ENCODE measurements around the gene TEX44. TPM values are rescaled to one million over a fixed set of nuclear protein-coding genes. Genes with fewer than 3 reads are reported as not detected.
A peak's percentile ranks its signal among the peaks of the same experiment; 100 is the strongest.
"Not testable (repeated sequence)": the region's sequence is repeated elsewhere in the genome, so short reads cannot be mapped to it uniquely, and the experiment has no call there.

Gene TEX44
- total RNA-seq, 2 experiments from 2014 or later: not detected

DNA sequence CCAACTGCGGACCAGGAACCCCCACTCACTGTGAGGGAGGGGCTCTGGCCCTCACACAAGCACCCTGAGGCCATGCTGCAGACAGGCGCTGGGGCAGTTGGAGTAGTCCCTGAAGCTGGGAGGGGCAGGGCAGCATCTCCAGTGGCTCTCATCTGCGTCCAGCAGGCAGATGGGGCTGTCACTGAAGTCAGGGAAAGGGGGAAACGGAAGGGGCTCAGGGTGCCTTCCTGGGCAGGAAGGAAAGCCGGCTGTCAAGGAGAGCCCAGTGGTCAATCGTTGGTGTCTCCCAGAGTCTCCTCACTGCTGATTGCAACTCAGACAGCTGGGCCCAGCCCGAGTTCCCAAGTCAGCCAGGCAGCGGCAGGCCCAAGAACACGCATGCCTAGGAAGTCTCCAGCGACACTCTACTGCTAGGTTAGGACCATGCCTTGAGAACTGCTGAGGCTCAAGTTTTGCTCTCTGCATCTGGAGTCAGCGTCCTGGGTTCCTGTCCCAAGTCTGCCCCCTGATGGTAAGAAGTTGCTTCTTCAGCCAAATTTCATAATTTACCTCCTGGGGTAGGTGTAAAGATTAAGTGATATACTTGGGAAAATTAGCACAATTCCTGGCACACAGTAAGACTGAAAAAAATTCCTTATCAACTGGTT, 35.0 kb upstream of the TEX44 start:
- peaks cover 10% of the 10 kb centered on the region for H3K36me3 Mint-ChIP-seq
- peaks cover 17% of the 10 kb centered on the region for H3K4me1 Mint-ChIP-seq
- POLR2A ChIA-PET: interaction anchor here (0.6 to 1.2 kb wide), 2 partner anchors 44 to 94 kb away, joined by 3 to 5 read pairs; partner anchors contain the start of gene NCL
- DNase-seq (peak; percentile 51), ATAC-seq (ENCODE audit: low read depth) (peak; percentile 96)
- no peak overlapping the region for H3K4me3 Mint-ChIP-seq
- H3K27me3 Mint-ChIP-seq: peaks cover 11% of the 10 kb centered on the region
- peaks cover 9% of the 10 kb centered on the region for H3K9me3 Mint-ChIP-seq
- peak overlapping the region; percentile 23 for H3K27ac Mint-ChIP-seq

GRCh38 chr2:231563378-231563961, 29.2 kb upstream of the TEX44 start:
- POLR2A ChIA-PET: interaction anchor here (0.6 kb wide), 2 partner anchors 9 to 111 kb away, joined by 3 to 5 read pairs; no protein-coding TSS in a partner anchor
- Mint-ChIP-seq H3K27me3 (peaks cover 9% of the 10 kb centered on the region), H3K4me1 (peaks cover 1% of the 10 kb centered on the region), H3K4me3 (no peak overlapping the region), H3K27ac (no peak overlapping the region), H3K9me3 (no peaks in the 10 kb centered on the region), H3K36me3 (no peaks in the 10 kb centered on the region)
- no peak for DNase-seq
- ATAC-seq (ENCODE audit: low read depth): peak; percentile 71

DNA sequence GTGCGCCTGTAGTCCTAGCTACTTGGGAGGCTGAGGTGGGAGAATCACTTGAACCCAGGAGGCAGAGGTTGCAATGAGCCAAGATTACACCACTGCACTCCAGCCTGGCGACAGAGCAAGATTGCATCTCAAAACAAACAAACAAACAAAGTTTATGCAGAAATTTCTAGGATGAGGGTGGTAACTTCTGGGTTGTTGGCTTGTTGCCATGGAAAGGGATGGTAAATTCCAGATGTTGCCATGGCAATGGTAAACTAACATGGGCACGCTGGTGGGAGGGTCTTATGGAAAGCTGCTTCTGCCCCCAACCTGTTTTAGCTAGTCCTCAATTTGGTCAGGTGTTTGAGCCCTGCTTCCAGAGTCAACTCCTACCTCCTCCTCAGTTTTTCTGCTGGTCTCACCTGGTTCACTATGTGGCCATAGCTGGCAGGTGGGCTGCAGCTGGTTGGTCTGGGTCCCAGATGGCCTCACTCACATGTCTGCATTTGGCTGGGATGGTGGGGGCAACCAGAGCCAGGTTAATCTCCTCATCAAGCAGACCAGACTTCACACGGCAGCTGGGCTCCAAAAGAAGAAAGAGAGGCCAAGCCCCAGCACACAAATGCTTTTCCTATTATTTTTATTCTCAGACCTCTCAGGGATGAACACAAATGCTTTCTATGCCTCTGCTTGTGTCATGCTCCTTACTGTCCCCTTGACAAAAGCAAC, 26.6 kb upstream of the TEX44 start:
- Mint-ChIP-seq H3K4me3 (no peak overlapping the region), H3K27me3 (peaks cover 11% of the 10 kb centered on the region), H3K4me1 (peaks cover 5% of the 10 kb centered on the region), H3K9me3 (no peaks in the 10 kb centered on the region), H3K27ac (no peak overlapping the region), H3K36me3 (no peaks in the 10 kb centered on the region)
- no peak for ATAC-seq (ENCODE audit: low read depth)
- DNase-seq: no peak
- POLR2A ChIA-PET: interaction anchor here (0.6 kb wide), 1 partner anchor 21 kb away, joined by 6 read pairs; no protein-coding TSS in a partner anchor

GRCh38 chr2:231567159-231567558, 25.5 kb upstream of the TEX44 start:
- no peak for ATAC-seq (ENCODE audit: low read depth)
- no peak for DNase-seq
- no peak overlapping the region for H3K4me3 Mint-ChIP-seq
- H3K27me3 Mint-ChIP-seq: peaks cover 11% of the 10 kb centered on the region
- H3K36me3 Mint-ChIP-seq: no peaks in the 10 kb centered on the region
- POLR2A ChIA-PET: no interaction called here
- peaks cover 5% of the 10 kb centered on the region for H3K4me1 Mint-ChIP-seq
- no peaks in the 10 kb centered on the region for H3K9me3 Mint-ChIP-seq
- peak overlapping the region; percentile 16 for H3K27ac Mint-ChIP-seq

DNA sequence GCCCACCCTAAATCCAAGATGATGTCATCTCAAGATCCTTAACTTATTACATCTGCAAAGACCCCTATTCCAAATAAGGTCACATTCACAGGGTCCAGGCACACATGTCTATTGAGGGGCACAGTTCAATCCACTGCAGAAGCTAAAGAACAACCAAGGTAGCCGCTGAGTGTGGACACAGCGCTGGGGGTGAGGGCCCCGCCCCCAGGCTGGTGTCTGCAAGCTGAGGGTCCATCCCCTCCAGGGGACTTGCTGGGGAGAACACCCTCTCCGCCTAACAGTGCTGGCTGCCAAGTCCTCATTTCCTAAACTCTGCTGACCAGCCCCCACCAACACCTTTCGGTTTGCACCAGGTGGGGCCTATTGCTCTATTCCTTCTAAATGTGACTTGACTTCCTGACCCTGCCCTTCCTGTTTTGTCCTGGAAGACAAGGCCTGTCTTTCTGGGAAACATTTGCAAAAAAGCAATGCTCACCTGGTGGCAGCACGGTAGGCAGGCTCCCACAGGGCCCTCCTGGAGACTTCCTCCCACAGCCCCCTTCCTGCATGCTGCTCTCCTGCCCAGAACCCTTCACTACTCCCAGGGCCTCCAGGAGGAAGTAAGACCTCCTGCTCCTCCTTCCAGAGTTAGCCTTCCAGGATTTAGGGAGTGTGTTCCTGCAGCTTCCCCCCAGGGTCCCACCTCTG, 24.4 kb upstream of the TEX44 start:
- DNase-seq (no peak), ATAC-seq (ENCODE audit: low read depth) (no peak)
- H3K4me1 Mint-ChIP-seq: peaks cover 5% of the 10 kb centered on the region
- no peaks in the 10 kb centered on the region for H3K36me3 Mint-ChIP-seq
- H3K4me3 Mint-ChIP-seq: no peak overlapping the region
- peak overlapping the region; percentile 48 for H3K27ac Mint-ChIP-seq
- no peaks in the 10 kb centered on the region for H3K9me3 Mint-ChIP-seq
- peaks cover 11% of the 10 kb centered on the region for H3K27me3 Mint-ChIP-seq
- POLR2A ChIA-PET: no interaction called here

DNA sequence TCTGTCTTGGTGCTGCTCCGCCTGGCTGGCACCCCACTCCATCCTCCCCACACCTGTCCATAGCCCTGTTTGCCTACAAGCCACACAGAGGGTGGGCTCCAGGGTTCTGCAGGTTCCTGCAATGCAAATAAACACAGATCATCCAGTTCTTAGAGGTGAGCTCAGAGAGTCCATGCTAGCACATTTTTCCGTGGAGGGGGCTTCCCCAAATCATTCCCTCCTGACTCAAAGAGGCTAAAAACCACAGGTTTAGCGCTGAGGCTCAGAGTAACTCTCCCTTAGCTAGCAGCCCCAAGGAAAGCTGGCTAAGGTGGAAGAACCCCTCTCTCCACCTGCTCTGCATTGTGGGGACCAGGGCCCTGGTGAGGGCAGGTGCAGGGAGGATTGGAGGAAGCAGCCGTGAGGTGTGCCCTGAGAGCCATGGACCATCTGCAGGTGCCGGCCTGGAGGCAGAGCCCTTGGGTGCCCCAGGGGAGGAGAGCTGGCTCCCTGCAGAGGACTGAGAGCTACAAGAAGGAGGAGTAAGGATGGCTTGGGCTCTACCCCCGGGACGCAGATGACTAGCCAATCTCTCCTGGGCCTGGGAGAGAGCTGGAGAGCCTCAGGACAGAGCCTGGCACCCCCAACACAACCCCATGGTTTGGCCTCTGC, 23.8 kb upstream of the TEX44 start:
- no peak for ATAC-seq (ENCODE audit: low read depth)
- H3K27ac Mint-ChIP-seq: peak overlapping the region; percentile 48
- POLR2A ChIA-PET: no interaction called here
- no peak for DNase-seq
- H3K9me3 Mint-ChIP-seq: no peaks in the 10 kb centered on the region
- no peaks in the 10 kb centered on the region for H3K36me3 Mint-ChIP-seq
- peaks cover 5% of the 10 kb centered on the region for H3K4me1 Mint-ChIP-seq
- no peak overlapping the region for H3K4me3 Mint-ChIP-seq
- peaks cover 11% of the 10 kb centered on the region for H3K27me3 Mint-ChIP-seq

DNA sequence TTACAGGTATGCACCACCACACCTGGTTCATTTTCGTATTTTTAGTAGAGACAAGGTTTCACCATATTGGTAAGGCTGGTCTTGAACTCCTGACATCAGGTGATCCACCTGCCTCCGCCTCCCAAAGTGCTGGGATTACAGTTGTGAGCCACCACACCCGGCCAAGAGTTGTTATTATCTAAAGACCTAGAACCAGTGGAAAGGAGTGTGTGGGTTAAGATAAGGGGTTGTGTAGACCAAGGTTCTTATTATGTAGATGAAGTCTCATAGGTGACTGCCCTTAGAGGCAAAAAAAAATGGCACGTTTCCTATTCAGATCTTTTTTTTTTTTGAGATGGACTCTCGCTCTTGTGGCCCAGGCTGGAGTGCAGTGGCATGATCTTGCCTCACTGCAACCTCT, 21.7 kb upstream of the TEX44 start:
- H3K27me3 Mint-ChIP-seq; ATAC-seq (ENCODE audit: low read depth); H3K4me3 Mint-ChIP-seq; H3K9me3 Mint-ChIP-seq; H3K36me3 Mint-ChIP-seq; H3K27ac Mint-ChIP-seq; DNase-seq; H3K4me1 Mint-ChIP-seq; POLR2A ChIA-PET: not testable (repeated sequence)

GRCh38 chr2:231571661-231572191, 20.9 kb upstream of the TEX44 start:
- peaks cover 8% of the 10 kb centered on the region for H3K4me1 Mint-ChIP-seq
- H3K27ac Mint-ChIP-seq: no peak overlapping the region
- POLR2A ChIA-PET: no interaction called here
- no peak overlapping the region for H3K4me3 Mint-ChIP-seq
- no peaks in the 10 kb centered on the region for H3K9me3 Mint-ChIP-seq
- no peak for ATAC-seq (ENCODE audit: low read depth)
- H3K36me3 Mint-ChIP-seq: no peaks in the 10 kb centered on the region
- H3K27me3 Mint-ChIP-seq: peaks cover 5% of the 10 kb centered on the region
- DNase-seq: no peak

- H3K4me3 Mint-ChIP-seq: no peak overlapping the region
- H3K9me3 Mint-ChIP-seq: no peaks in the 10 kb centered on the region
- peaks cover 2% of the 10 kb centered on the region for H3K27me3 Mint-ChIP-seq
- H3K4me1 Mint-ChIP-seq: peaks cover 8% of the 10 kb centered on the region
- no peak for DNase-seq
- no peaks in the 10 kb centered on the region for H3K36me3 Mint-ChIP-seq
- no peak overlapping the region for H3K27ac Mint-ChIP-seq
- POLR2A ChIA-PET: no interaction called here
- ATAC-seq (ENCODE audit: low read depth): no peak
Measured at GRCh38 chr2:231573096-231573495, 19.6 kb upstream of the TEX44 start.

DNA sequence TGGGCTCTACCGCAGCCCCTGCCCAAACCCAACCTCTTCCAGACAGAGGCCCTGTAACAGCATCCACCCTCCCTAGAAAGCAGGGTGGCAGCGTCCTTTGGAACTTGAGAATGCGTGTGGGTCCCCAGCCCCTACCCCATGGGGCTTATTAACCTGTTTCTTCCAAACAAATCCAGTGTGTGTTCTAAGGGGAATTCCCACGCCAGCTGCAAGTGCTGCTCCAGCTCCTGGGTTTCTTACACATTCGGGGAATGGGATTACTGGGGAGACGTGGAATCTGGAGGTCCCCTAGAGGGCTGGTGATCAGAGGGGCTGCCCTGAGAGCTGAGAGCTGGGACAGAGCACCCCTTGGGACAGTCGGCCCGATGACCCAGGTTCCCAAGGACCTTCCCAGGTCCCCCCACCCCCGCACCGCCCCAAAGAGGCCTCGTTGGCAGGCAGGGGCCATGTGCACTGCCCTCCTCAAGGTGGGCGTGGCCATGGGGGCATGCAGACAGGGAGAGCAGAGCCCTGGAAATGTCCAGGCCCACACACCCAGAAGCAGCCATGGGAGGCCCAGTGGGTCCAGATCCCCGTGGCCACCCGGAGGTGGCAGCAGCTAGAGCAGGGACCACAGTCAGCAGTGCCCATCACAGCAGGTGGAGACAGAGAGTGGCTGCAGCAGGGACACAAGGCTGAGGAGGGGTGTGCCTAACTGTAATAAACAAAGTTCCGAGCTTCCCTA, 18.8 kb upstream of the TEX44 start:
- H3K4me3 Mint-ChIP-seq: no peak overlapping the region
- H3K9me3 Mint-ChIP-seq: peaks cover 2% of the 10 kb centered on the region
- no peaks in the 10 kb centered on the region for H3K36me3 Mint-ChIP-seq
- peaks cover 3% of the 10 kb centered on the region for H3K4me1 Mint-ChIP-seq
- H3K27me3 Mint-ChIP-seq: peaks cover 5% of the 10 kb centered on the region
- POLR2A ChIA-PET: no interaction called here
- no peak for DNase-seq
- H3K27ac Mint-ChIP-seq: no peak overlapping the region
- ATAC-seq (ENCODE audit: low read depth): no peak

GRCh38 chr2:231575612-231576256, 16.9 kb upstream of the TEX44 start:
- Mint-ChIP-seq H3K27ac (no peak overlapping the region), H3K4me1 (peaks cover 6% of the 10 kb centered on the region), H3K9me3 (peaks cover 5% of the 10 kb centered on the region), H3K36me3 (peaks cover 2% of the 10 kb centered on the region), H3K4me3 (no peak overlapping the region), H3K27me3 (peaks cover 3% of the 10 kb centered on the region)
- no peak for ATAC-seq (ENCODE audit: low read depth)
- no peak for DNase-seq
- POLR2A ChIA-PET: no interaction called here

DNA sequence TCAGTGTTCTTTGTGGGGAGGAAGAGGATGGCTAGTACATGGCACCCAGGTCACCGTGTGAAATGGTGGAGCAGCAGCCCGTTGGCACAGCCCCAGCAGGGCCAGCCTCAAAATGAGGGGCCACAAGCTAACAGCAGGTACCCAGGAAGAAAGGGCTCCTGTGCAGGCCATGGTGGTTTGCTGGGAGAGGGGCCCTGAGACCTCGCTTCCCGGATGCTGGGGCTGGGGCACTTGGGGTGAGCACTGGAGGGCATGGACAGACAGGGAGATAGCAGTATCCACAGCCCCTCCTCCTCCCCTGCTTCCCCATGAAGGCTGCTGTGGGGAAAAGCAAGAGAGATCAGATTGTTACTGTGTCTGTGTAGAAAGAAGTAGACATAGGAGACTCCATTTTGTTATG, 16.2 kb upstream of the TEX44 start:
- ATAC-seq (ENCODE audit: low read depth) (no peak), DNase-seq (no peak)
- Mint-ChIP-seq H3K27ac (no peak overlapping the region), H3K4me3 (no peak overlapping the region), H3K4me1 (peaks cover 6% of the 10 kb centered on the region), H3K27me3 (peaks cover 3% of the 10 kb centered on the region), H3K36me3 (peaks cover 2% of the 10 kb centered on the region), H3K9me3 (peaks cover 5% of the 10 kb centered on the region)
- POLR2A ChIA-PET: no interaction called here
